ENCODE data around the gene CFAP210.

- TF ChIP-seq ZBTB26 (CRISPR knock-in tag; IDR thresholded peaks at IDR 0.05) (no peak), ESRRA (IDR thresholded peaks at IDR 0.05; ENCODE audit: borderline replicate concordance, low read depth) (no peak), EZH2 (IDR thresholded peaks at IDR 0.05; ENCODE audit: borderline replicate concordance, low read depth, low read length) (no peak), NR1H2 (CRISPR knock-in tag; IDR thresholded peaks at IDR 0.05) (no peak), GMEB1 (CRISPR knock-in tag; IDR thresholded peaks at IDR 0.05) (no peak), ZNF76 (CRISPR knock-in tag; IDR thresholded peaks at IDR 0.05; ENCODE audit: borderline replicate concordance) (no peak), ZNF239 (CRISPR knock-in tag; IDR thresholded peaks at IDR 0.05) (no peak), PREB (CRISPR knock-in tag; IDR thresholded peaks at IDR 0.05) (no peak), TSHZ1 (CRISPR knock-in tag; IDR thresholded peaks at IDR 0.05) (no peak), TCF7L2 (IDR thresholded peaks at IDR 0.05; ENCODE audit: low read depth, low read length) (no peak), FOXJ2 (tag; IDR thresholded peaks at IDR 0.05) (no peak), PML (IDR thresholded peaks at IDR 0.05; ENCODE audit: low read length) (no peak), TGIF2 (CRISPR knock-in tag; IDR thresholded peaks at IDR 0.05) (no peak)
These were observed 49.3 kb upstream of the CFAP210 start for GRCh38 chr2:169743549-169743948.
